ENCODE measurements around the gene DDX25. TPM values are rescaled to one million over a fixed set of nuclear protein-coding genes. Genes with fewer than 3 reads are reported as not detected.

The DDX25 gene
- polyA plus RNA-seq, 3 donors, result not detected

- Histone ChIP-seq H3K9me3 (replicated peaks in 1 of 2; ENCODE audit: control insufficient read depth in 1 of 2, insufficient read depth in 1 of 2, low read length in 2 of 2) (no peaks in the 10 kb centered on the region), H3K4me3 (replicated peaks in 1 of 3; ENCODE audit: low read depth in 2 of 3, low read length in 3 of 3) (no peak overlapping the region), H2AFZ (ENCODE audit: insufficient read depth, low read depth, low read length, poor library complexity, severe bottlenecking) (no peak overlapping the region), H4K20me1 (ENCODE audit: insufficient read depth, low read length) (no peaks in the 10 kb centered on the region), H3K27me3 (ENCODE audit: control insufficient read depth in 2 of 2, insufficient read depth in 2 of 2, low read length in 2 of 2) (no peaks in the 10 kb centered on the region), H3K9ac (ENCODE audit: insufficient read depth, low read length, poor library complexity, severe bottlenecking) (no peak overlapping the region), H3K27ac (ENCODE audit: low read depth in 1 of 2, low read length in 2 of 2) (no peak overlapping the region), H3K4me1 (ENCODE audit: control insufficient read depth in 1 of 2, insufficient read depth in 2 of 2, low read length in 2 of 2) (no peaks in the 10 kb centered on the region), H3K79me2 (ENCODE audit: insufficient read depth, low read length) (no peaks in the 10 kb centered on the region), H3K4me2 (replicated peaks; ENCODE audit: extremely low read depth, low read length, poor library complexity, severe bottlenecking) (no peak overlapping the region), H3K36me3 (replicated peaks in 1 of 2; ENCODE audit: control insufficient read depth in 1 of 2, insufficient read depth in 2 of 2, low read length in 2 of 2) (no peaks in the 10 kb centered on the region)
- no peak overlapping the region for H3K27ac Mint-ChIP-seq
- no peak overlapping the region for H3K4me3 Mint-ChIP-seq
- DNase-seq, result no peak
- intact Hi-C loops (cut with micrococcal nuclease), result no loop called here
- H3K27me3 Mint-ChIP-seq (ENCODE audit: low read depth in 3 of 3), result peaks cover 2 to 5% (median 3%) of the 10 kb centered on the region in 3 donors
- no peak for TF ChIP-seq CTCF (IDR thresholded peaks at IDR 0.05)
- no peaks in the 10 kb centered on the region for H3K36me3 Mint-ChIP-seq
- WGBS (ENCODE audit: insufficient coverage), result 89% methylated on average over 10 of the region's 15 CpGs
- H3K4me1 Mint-ChIP-seq, result no peaks in the 10 kb centered on the region
- H3K9me3 Mint-ChIP-seq, result no peaks in the 10 kb centered on the region
Observed at GRCh38 chr11:125950696-125951651, 46.7 kb downstream of the DDX25 start.

GRCh38 chr11:125951731-125952130 is 47.4 kb downstream of the DDX25 start:
- H3K27ac ChIP-seq (ENCODE audit: low read depth in 1 of 2, low read length in 2 of 2), result no peak overlapping the region
- no peaks in the 10 kb centered on the region for H3K27me3 ChIP-seq (ENCODE audit: control insufficient read depth in 2 of 2, insufficient read depth in 2 of 2, low read length in 2 of 2)
- H3K36me3 Mint-ChIP-seq, result no peaks in the 10 kb centered on the region
- TF ChIP-seq CTCF (IDR thresholded peaks at IDR 0.05), result no peak
- no peaks in the 10 kb centered on the region for H3K36me3 ChIP-seq (replicated peaks in 1 of 2; ENCODE audit: control insufficient read depth in 1 of 2, insufficient read depth in 2 of 2, low read length in 2 of 2)
- H3K4me1 Mint-ChIP-seq, result no peaks in the 10 kb centered on the region
- H2AFZ ChIP-seq (ENCODE audit: insufficient read depth, low read depth, low read length, poor library complexity, severe bottlenecking), result no peak overlapping the region
- DNase-seq, result no peak
- no peaks in the 10 kb centered on the region for H4K20me1 ChIP-seq (ENCODE audit: insufficient read depth, low read length)
- intact Hi-C loops (cut with micrococcal nuclease), result no loop called here
- H3K4me3 Mint-ChIP-seq, result no peak overlapping the region
- H3K4me3 ChIP-seq (replicated peaks in 1 of 3; ENCODE audit: low read depth in 2 of 3, low read length in 3 of 3), result no peak overlapping the region
- no peaks in the 10 kb centered on the region for H3K79me2 ChIP-seq (ENCODE audit: insufficient read depth, low read length)
- H3K9ac ChIP-seq (ENCODE audit: insufficient read depth, low read length, poor library complexity, severe bottlenecking), result no peak overlapping the region
- no peaks in the 10 kb centered on the region for H3K9me3 ChIP-seq (replicated peaks in 1 of 2; ENCODE audit: control insufficient read depth in 1 of 2, insufficient read depth in 1 of 2, low read length in 2 of 2)
- peaks cover 2 to 5% (median 3%) of the 10 kb centered on the region in 3 donors for H3K27me3 Mint-ChIP-seq (ENCODE audit: low read depth in 3 of 3)
- H3K4me1 ChIP-seq (ENCODE audit: control insufficient read depth in 1 of 2, insufficient read depth in 2 of 2, low read length in 2 of 2), result no peaks in the 10 kb centered on the region
- peaks cover 0 to 2% (median 0%) of the 10 kb centered on the region in 7 donors for H3K9me3 Mint-ChIP-seq
- H3K27ac Mint-ChIP-seq, result no peak overlapping the region
- whole genome bisulfite sequencing (ENCODE audit: insufficient coverage), result 71% methylated on average over 7 of the region's 11 CpGs
- no peak overlapping the region for H3K4me2 ChIP-seq (replicated peaks; ENCODE audit: extremely low read depth, low read length, poor library complexity, severe bottlenecking)
